GM10248 (cell line): Measurements from ENCODE around the gene ACACA.

Experiments
- CTCF ChIA-PET: fragments of 300-600 bp; sonication (Branson Sonifier 250); formaldehyde crosslinking; extraction: SDS; loops from one replicate; lab custom pipeline; 2021; ENCODE audit warnings: antibody characterized with exemption; lab: Yijun Ruan, JAX
- POLR2A ChIA-PET: fragments of 350-650 bp; sonication (Branson Sonifier 250); formaldehyde crosslinking; extraction: SDS; loops from one replicate; lab custom pipeline; 2020; ENCODE audit warnings: antibody characterized with exemption; lab: Yijun Ruan, JAX
- DNase-seq: peaks from one replicate; pipeline ENCODE4 v3.0.0; 2012; ENCODE audit errors: extremely low spot score
- TF ChIP-seq, protein P1 (sequence below): IDR thresholded peaks from 2 replicates; pipeline ENCODE4 v1.5.1; 2012; ENCODE audit warnings: mild to moderate bottlenecking, low read depth; ENCODE audit errors: extremely low read depth, missing control alignments, control extremely low read depth

ACACA gene

DNA sequence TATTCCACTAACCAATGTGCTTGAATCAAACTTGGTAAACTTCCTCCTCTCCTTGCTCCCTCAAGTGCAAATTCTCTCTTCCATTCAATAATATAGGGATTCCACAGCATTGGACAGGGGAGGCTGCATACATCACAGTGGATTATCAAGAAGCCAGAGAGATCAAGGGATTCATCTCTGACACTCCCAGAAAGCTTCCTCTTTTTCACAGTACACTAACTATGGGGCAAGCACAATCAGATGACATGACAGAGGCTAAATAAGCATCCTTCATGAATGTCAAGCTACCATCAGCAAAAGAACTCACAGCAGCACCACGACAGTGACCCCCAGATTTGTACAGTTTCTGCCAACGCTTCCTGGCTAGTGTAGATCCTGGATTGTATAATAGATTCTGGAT lies 209.3 kb downstream of the ACACA start:
- DNase-seq = no peak
- CTCF ChIA-PET = interaction anchor here (0.7 to 1.5 kb wide), 6 partner anchors 11 to 595 kb away, joined by 3 to 5 read pairs (median 4); no protein-coding TSS in a partner anchor
- POLR2A ChIA-PET = no interaction called here
- TF ChIP-seq, protein P1, sequence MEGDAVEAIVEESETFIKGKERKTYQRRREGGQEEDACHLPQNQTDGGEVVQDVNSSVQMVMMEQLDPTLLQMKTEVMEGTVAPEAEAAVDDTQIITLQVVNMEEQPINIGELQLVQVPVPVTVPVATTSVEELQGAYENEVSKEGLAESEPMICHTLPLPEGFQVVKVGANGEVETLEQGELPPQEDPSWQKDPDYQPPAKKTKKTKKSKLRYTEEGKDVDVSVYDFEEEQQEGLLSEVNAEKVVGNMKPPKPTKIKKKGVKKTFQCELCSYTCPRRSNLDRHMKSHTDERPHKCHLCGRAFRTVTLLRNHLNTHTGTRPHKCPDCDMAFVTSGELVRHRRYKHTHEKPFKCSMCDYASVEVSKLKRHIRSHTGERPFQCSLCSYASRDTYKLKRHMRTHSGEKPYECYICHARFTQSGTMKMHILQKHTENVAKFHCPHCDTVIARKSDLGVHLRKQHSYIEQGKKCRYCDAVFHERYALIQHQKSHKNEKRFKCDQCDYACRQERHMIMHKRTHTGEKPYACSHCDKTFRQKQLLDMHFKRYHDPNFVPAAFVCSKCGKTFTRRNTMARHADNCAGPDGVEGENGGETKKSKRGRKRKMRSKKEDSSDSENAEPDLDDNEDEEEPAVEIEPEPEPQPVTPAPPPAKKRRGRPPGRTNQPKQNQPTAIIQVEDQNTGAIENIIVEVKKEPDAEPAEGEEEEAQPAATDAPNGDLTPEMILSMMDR = no peak

DNA sequence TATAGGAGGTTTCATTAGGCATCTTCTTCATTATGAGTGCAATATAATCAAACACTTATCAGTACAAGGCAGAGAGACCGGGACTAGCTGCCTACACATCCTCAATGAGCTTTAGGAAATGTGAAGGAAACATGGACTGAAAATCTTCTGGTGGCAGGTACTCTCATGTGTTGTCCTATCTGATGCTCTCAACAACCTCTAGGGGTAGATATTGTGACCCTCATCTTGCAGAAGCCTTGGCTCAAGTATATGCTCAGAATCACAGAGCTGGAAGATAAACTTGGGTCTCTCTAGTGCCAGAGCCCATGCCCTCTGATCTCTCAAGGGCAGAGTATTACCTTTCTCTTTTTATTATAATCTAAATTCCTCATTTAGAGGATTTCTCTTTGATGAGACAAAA lies 212.4 kb downstream of the ACACA start:
- DNase-seq = no peak
- CTCF ChIA-PET = interaction anchor here (1.6 kb wide), 1 partner anchor 107 kb away, joined by 3 read pairs; no protein-coding TSS in a partner anchor
- TF ChIP-seq, protein P1 = no peak
- POLR2A ChIA-PET = no interaction called here

DNA sequence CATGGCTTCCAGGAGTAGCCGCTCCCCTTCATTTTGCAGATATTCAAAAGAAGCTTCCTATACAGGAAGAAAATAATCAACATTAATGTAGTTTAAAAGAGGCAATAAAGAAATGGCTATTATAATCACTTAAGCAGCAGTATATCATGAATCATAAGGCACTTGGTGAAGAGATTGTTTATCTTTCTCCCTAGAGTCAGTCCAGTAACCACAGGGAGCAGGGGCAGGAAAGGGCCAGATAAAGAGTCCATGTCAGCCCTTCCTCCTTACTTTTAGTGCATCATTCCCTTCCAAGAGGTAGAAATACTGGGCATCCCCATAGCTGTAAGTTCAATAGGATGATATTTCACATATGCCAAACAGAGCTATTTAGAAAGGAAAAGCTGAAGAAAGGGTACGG lies 215.4 kb downstream of the ACACA start:
- POLR2A ChIA-PET = no interaction called here
- DNase-seq = no peak
- TF ChIP-seq, protein P1 = no peak
- CTCF ChIA-PET = interaction anchor here (0.9 to 1.5 kb wide), 3 partner anchors 49 to 589 kb away, joined by 3 read pairs; partner anchors contain the start of gene MRM1

DNA sequence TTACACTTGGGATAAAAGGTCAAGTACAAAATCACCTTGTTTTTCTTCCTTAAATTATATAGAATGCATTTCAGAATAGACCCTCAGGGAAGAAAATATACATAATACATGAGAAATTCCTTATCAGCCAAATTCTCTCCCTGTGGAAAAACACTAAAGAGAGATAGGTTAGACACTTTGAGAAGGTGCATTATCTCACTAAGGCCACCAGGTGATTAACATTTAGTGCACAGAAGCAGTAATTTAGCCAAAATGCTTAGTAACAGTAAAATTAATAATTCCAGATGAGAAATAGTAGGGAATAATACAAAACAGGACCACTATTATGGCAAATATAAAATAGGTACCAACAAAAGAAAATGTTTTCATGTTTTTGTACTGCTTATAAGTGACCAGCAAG lies 216.1 kb downstream of the ACACA start:
- ChIA-PET POLR2A (no interaction called here), CTCF (interaction anchor here (0.6 to 1.4 kb wide), 2 partner anchors 52 to 54 kb away, joined by 3 read pairs; no protein-coding TSS in a partner anchor)
- TF ChIP-seq, protein P1 = no peak
- DNase-seq = no peak

DNA sequence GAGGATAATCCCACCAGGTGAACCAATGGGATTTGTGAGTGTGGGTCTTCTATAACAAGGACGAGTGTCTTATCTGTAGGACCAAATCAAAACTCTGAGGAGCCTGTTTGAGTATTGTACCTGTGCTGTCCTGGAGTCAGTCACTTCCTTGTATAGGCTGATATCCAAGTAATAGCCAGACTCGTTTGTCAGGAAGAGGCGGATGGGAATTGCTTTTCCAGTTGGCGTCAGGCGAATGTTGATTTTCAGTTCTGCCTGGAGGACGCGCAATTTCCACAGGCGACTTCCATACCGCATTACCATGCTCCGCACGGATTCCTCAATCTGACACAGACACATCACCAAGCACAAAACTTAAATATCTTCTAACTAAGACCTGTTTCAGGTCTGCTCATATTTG lies 218.5 kb downstream of the ACACA start:
- TF ChIP-seq, protein P1 = no peak
- CTCF ChIA-PET = interaction anchor here (1.7 kb wide), 1 partner anchor 17 kb away, joined by 5 read pairs; no protein-coding TSS in a partner anchor
- DNase-seq = no peak
- POLR2A ChIA-PET = no interaction called here

DNA sequence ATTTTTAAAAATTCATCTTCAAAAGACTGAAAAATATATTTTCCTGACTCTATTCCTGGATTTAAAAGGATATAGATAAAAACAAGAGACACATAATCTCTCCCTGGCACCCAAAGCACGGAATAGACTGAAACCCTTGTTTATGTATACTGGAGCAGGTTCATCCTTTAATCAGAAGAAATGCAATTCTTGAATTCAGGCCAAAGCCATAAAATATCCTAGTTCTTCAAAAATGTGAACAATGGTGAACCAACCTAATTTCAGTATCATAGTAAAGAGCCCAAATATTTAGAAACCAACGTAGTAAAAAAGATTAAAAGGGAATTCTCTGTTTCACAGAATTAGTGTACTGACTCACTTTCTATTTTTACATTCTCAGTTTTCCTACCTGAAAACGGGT lies 219.4 kb downstream of the ACACA start:
- CTCF ChIA-PET = interaction anchor here (0.7 kb wide), 1 partner anchor 12 kb away, joined by 3 read pairs; no protein-coding TSS in a partner anchor
- POLR2A ChIA-PET = no interaction called here
- TF ChIP-seq, protein P1 = no peak
- no peak for DNase-seq
